Measurements from ENCODE around the gene GUCY1A1.

DNA sequence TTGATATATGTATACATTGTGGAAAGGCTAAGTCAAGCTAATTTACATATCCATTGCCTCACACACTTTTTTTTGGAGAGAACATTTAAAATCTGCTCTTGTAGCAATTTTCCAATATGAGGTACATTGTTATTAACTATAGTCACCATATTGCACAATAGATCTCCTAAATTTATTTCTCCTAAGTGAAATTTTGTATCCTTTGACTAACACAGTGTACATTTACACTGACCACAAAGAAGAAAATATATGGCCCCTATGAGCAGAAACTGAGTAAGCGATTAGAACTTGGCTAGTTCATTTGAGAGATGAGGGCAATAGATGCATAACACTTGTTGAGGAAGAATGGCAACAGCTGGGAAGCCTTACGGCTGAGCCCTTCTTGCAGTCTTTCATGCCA lies 71.9 kb downstream of the GUCY1A1 start:
- no peak for TF ChIP-seq CTCF (IDR thresholded peaks at IDR 0.05; ENCODE audit: low read length)
- TF ChIP-seq EZH2 (optimal IDR thresholded peaks at IDR 0.05; ENCODE audit: low read depth, low read length), result no peak
